HG02938 (cell line): Measurements from ENCODE around the gene GNMT.

Source experiments
- ATAC-seq: cut with Tn5 transposase; IDR thresholded peaks from one replicate; pipeline ENCODE4 v1.9.1; 2021; ENCODE audit warnings: mild to moderate bottlenecking, moderate library complexity; ENCODE audit not compliant: unreplicated experiment

The GNMT gene

DNA sequence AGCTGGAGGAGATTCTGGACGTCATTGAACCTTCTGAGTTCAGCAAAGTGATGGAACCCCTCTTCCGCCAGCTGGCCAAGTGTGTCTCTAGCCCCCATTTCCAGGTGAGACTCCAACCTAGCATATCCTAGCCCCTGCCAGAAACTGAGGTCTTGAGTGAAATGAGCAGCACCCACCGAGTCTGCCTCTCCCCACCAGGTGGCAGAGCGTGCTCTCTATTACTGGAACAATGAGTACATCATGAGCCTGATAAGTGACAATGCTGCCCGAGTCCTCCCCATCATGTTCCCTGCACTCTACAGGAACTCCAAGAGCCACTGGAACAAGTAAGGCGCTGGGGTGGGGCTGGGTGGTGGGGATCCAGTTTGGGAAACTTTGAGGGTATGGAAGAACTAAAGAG, 48.6 kb downstream of the GNMT start:
- no peak for ATAC-seq

DNA sequence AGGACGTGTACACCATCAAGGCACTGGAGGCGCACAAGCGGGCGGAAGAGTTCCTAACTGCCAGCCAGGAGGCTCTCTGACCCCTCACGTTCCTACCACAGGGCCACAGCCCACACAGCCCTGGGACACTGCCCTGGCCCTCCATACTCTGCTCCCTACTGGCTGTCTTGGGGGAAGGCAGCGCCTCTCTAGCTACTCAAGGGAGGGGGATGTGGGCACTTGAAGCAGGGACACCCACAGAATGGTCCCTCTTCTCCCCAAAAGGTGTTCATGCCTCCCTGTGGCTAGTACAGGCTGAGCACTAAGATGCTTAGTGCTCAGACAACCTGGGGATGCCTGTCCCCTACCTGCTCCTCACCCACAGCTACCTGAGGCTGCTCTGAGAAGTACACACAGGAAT, 50.7 kb downstream of the GNMT start:
- ATAC-seq = no peak

- ATAC-seq = no peak
These were observed 51.8 kb downstream of the GNMT start for GRCh38 chr6:43012364-43012763.

- peak; percentile 1 for ATAC-seq
These were observed 52.7 kb downstream of the GNMT start for GRCh38 chr6:43013097-43013842.
